NCI-H1436 (cell line): Measurements from ENCODE around the gene IGFBP6.
"Not testable (repeated sequence)": the region's sequence is repeated elsewhere in the genome, so short reads cannot be mapped to it uniquely, and the experiment has no call there.

Experiments used
- DNase-seq: peaks from one replicate; lab custom pipeline; 2025; lab: John Stamatoyannopoulos, UW

The IGFBP6 gene

GRCh38 chr12:53070877-53071492 is 26.5 kb upstream of the IGFBP6 start:
- DNase-seq = no peak

GRCh38 chr12:53071591-53072551 is 25.6 kb upstream of the IGFBP6 start:
- no peak for DNase-seq

- DNase-seq = no peak
Observed at GRCh38 chr12:53073881-53074280, 23.6 kb upstream of the IGFBP6 start.

- DNase-seq = no peak
Observed at GRCh38 chr12:53074283-53074998, 23.0 kb upstream of the IGFBP6 start.

GRCh38 chr12:53074999-53075370 is 22.5 kb upstream of the IGFBP6 start:
- no peak for DNase-seq

GRCh38 chr12:53076461-53076860 is 21.0 kb upstream of the IGFBP6 start:
- DNase-seq = no peak

- no peak for DNase-seq
Observed at GRCh38 chr12:53077030-53077429, 20.4 kb upstream of the IGFBP6 start.

- DNase-seq = no peak
Observed at GRCh38 chr12:53078425-53079225, 18.8 kb upstream of the IGFBP6 start.

GRCh38 chr12:53079226-53080117 is 18.0 kb upstream of the IGFBP6 start, which contains the start of gene SPRYD3:
TSS of gene SPRYD3 (minus strand) at chr12:53079390. CDS start at chr12:53079333, 57 bp downstream.
- DNase-seq = peak; percentile 93

GRCh38 chr12:53082637-53083175 is 14.8 kb upstream of the IGFBP6 start:
- no peak for DNase-seq

- no peak for DNase-seq
Observed at GRCh38 chr12:53086361-53086760, 11.1 kb upstream of the IGFBP6 start.

- DNase-seq = no peak
Observed at GRCh38 chr12:53090105-53090504, 7.4 kb upstream of the IGFBP6 start.

- DNase-seq = no peak
Observed at GRCh38 chr12:53090554-53090953, 6.9 kb upstream of the IGFBP6 start.

GRCh38 chr12:53091756-53092155 is 5.7 kb upstream of the IGFBP6 start:
- DNase-seq = no peak

- DNase-seq = no peak
Observed at GRCh38 chr12:53093777-53094393, 3.6 kb upstream of the IGFBP6 start.

GRCh38 chr12:53094394-53094787 is 3.1 kb upstream of the IGFBP6 start:
- no peak for DNase-seq

- DNase-seq = not testable (repeated sequence)
Observed at GRCh38 chr12:53094796-53095595, 2.5 kb upstream of the IGFBP6 start.

GRCh38 chr12:53095596-53095895 is 1.9 kb upstream of the IGFBP6 start:
- DNase-seq = not testable (repeated sequence)

- no peak for DNase-seq
Observed at GRCh38 chr12:53096089-53096741, 1.3 kb upstream of the IGFBP6 start.
